CD4-positive, alpha-beta T cell treated with Interferon gamma for 1 hour (primary cell): ENCODE results near the gene MMP24.
"Not testable (repeated sequence)": the region's sequence is repeated elsewhere in the genome, so short reads cannot be mapped to it uniquely, and the experiment has no call there.

Experiments
- DNase-seq: peaks from one replicate; pipeline ENCODE4 v3.0.0-alpha.2; 2020

The MMP24 gene

GRCh38 chr20:35260426-35260825, 33.9 kb downstream of the MMP24 start:
- no peak for DNase-seq

- not testable (repeated sequence) for DNase-seq
These were observed 35.8 kb downstream of the MMP24 start for GRCh38 chr20:35262321-35262720.

DNA sequence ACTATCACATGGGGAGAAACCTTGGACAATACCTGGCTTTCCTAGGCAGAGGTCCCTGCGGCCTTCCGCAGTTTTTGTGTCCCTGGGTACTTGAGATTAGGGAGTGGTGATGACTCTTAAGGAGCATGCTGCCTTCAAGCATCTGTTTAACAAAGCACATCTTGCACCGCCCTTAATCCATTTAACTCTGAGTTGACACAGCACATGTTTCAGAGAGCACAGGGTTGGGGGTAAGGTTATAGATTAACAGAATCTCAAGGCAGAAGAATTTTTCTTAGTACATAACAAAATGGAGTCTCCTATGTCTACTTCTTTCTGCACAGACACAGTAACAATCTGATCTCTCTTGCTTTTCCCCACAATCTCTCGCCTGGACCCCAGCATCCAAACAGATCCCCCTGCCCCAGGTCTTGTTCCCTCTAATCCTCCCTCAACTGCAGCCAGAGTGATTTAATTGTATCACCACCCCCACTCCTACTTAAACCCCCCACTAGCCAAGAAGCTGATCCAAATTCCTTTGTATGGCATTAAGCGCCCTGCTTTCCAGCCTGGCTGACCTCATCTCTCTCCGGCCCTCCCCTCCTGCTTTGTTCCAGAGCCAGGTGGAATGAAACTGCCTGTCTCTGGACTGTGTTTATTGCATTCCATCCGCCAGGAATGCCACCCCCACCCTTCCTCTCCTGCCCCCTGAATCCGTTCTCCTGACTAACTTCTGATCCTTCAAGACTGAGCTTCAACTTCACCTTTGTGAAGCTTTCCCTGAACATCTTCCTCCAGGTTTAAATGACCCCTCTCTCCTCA, 36.4 kb downstream of the MMP24 start:
- DNase-seq, result not testable (repeated sequence)

DNA sequence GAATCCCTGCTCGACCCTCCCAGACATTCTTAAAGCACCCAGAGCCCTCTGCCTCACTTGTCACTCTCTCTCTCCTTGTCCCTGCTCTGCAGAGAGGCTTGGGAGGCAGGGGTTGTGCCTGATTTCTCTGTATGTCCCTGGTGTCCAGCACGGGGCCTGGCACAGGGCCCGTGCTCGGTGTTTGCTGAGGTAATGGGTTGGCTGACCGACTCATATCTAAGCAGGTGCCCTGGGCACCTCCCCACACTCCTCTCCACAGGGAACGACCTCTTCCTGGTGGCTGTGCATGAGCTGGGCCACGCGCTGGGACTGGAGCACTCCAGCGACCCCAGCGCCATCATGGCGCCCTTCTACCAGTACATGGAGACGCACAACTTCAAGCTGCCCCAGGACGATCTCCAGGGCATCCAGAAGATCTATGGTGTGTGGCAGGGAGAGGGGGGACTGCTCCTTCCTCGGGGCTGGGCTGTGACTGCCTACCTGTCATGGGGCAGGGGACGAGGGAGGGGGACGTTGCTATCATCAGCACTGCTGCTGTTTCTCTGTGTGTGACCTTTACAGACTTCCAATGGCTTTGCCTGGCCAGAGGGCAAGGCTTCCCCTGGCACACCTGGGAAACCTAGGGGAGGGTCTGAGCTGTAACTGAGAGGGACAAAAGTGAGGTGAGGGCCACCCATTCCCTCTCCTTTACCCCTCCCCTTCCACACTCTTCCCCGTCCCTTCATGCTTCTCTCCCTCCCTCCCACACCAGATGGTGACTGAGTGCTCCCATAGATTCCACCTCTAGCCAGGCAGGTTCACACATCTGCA, 37.2 kb downstream of the MMP24 start:
- no peak for DNase-seq

DNA sequence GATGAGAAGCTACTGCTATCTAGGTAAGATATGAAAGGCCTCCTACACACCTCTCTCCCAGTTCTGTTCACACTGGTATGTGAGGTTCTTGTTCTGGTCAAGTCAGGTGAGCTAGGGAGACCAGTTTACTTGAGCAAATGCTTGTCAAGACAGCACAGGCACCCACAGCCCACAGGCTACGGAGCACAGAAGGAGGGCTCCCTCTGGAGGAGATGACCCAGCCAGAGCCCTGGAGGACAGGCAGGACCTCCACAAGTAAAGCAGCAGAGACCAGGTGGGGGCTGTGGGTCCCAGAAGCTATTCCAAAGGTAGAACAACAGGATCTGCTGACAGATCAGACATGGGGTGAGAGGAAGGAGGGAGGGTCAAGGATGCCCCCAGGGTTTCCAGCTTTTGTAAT, 38.3 kb downstream of the MMP24 start:
- no peak for DNase-seq

GRCh38 chr20:35267092-35267491, 40.6 kb downstream of the MMP24 start:
- DNase-seq, result no peak

- peak; percentile 29 for DNase-seq
These were observed 42.7 kb downstream of the MMP24 start for GRCh38 chr20:35269055-35269781.

DNA sequence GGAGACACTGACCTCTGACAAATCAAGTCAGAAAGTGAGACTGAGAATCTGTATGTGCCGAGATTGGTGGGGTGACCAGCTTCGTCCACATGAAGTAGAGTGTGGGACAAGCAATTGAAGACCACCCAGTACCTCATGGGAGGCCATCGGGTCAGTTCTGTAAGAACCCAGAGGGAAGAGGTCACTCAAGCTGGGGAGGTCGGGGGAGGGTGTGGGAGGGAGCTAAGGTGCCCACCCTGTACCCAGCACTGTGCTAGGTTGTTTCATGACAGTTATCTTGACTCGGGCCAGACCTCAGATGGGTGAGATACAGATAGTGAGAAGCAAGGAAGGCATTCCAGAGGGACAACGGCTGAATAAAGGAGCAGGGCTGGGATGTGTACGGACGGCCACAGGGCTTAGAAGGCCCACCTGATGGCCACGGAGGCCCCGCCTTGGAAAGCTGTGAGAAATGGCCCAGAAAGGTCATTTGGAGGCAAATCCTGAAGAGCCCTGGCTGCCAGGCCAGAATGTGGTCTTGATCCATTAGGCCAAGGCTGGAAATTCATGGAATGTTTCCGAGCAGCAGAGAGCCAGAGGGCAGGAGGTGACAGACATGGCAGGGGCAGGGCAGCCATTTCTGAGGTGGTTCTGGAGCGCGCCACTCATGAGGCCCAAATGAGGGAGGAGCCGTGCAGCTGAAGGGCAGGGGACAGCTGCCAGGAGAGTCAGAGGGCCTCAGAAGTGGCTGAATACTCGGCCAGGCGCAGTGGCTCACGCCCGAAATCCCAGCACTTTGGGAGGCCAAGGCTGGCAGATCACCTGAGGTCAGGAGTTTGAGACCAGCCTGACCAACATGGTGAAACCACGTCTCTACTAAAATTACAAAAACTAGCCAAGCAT, 43.8 kb downstream of the MMP24 start:
- DNase-seq, result no peak

GRCh38 chr20:35271073-35271882, 44.8 kb downstream of the MMP24 start:
- no peak for DNase-seq

GRCh38 chr20:35271904-35272303, 45.4 kb downstream of the MMP24 start:
- DNase-seq, result no peak

GRCh38 chr20:35273449-35274171, 47.1 kb downstream of the MMP24 start:
- no peak for DNase-seq

- DNase-seq, result no peak
These were observed 47.9 kb downstream of the MMP24 start for GRCh38 chr20:35274172-35275092.

DNA sequence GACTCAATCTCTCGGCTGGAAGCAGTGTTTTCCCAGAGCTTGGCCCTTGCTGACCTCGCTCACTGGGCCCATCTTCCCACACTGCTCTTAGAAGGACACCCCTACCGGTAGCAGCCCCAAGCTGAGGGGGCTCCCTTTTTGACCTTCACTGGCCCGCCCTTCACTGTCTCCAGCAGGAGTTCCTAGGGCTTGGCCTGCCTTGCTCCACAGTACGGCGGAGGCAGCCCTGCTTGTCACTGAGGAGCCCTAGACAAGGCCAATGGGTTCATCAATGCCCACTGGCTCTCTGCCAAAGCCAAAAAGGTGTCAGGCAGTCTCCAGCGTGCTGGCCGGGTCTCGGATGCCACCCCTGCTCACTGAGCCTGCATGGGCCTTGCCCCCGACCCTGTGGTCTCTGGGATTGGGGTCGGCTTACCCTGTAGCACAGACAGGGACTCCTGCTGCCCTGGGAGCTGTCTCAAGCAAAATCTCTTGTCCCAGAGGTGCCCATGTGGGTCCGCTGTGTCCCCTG, 49.3 kb downstream of the MMP24 start:
- DNase-seq, result no peak

GRCh38 chr20:35276408-35276807, 49.9 kb downstream of the MMP24 start:
- DNase-seq, result no peak

DNA sequence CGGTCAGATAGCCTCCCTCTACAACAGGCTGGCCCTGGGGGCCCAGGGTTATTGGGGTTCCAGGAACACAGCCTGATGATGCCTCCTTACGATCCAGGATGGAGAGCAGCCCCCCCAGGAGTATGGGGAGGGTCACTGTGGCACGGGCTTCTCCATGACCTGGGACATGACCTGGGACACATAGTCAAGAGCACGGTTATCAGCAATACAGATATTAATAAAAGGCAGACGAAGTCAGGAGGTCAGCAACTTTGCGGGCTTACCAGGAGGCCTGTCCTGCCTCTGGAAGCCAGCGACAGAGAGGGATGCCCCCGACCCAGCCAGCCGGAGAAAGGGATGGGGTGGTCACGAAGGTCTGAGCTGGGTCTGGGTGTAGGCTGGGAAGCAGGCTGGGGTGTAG, 50.6 kb downstream of the MMP24 start:
- no peak for DNase-seq

DNA sequence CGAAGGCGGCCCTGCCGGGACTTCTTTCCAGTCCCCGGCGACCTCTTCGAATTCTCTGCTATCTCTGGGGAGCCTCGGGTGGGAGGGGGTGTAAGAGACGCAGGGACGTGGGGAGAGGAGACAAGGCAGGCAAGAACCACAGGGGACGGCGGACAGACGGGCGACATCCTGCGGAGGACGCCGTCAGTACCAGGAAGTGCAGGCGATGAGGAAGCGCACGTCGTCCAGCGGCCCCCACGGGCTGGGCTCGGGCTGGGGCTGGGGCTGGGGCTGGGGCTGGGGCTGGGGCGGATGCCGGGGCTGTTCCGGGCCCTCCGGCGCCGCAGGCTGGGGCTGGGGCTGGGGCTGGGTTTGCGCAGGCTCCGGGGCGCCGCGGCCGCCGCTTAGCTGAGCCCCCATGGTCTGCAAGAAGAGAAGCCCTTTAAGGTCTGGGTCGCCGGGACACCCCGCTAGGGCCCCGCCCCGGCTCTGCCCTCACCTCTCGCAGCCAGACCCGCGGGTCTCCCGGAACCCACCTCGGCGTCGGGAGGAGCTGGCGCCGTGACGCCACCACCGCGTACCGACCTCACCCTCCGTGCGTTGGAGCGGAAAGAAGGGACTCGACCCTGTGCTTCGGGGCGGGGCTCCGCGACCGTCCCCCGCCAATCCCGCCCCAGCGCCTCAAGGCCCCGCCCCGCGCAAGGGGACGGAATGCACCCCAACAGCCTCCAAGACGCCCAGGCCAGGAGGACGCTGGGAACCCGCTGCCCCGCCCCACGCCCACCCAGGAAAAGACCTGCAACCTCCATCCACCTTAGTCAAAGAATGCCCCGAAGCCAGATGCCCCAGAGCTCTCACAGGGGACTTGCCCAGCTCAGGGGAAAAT, 51.3 kb downstream of the MMP24 start, which contains the start of gene MMP24OS:
Gene MMP24OS, minus strand, starts transcription at position 592 of the 865 bp plus-strand sequence. Its CDS starts 193 bp downstream, at position 399.
- DNase-seq, result peak; percentile 93

- DNase-seq, result no peak
These were observed 52.5 kb downstream of the MMP24 start for GRCh38 chr20:35279040-35279439.

- DNase-seq, result no peak
These were observed 53.2 kb downstream of the MMP24 start for GRCh38 chr20:35279533-35280174.
